ENCODE results near the gene TET1.
A peak's percentile ranks its signal among the peaks of the same experiment; 100 is the strongest.
"Not testable (repeated sequence)": the region's sequence is repeated elsewhere in the genome, so short reads cannot be mapped to it uniquely, and the experiment has no call there.

The TET1 gene

DNA sequence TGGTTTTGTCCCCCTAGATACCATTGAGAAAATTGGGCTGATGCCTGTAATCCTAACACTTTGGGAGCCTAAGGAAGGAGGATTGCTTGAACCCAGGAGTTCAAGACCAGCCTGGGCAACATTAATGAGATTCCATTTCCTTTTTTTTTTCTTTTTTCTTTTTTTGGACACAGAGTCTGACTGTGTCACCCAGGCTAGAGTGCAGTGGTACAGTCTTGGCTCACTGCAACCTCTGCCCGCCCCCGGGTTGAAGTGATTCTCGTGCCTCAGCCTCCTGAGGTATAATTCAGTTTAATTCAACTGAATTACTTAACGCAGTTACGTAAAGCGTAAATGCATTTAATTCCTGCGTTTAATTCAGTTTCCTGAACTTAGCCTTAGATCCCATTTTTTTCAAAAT lies 174.2 kb downstream of the TET1 start:
- peaks cover 87% of the 10 kb centered on the region for H3K36me3 Mint-ChIP-seq (ENCODE audit: low read depth)
- H3K4me3 Mint-ChIP-seq = no peak overlapping the region

DNA sequence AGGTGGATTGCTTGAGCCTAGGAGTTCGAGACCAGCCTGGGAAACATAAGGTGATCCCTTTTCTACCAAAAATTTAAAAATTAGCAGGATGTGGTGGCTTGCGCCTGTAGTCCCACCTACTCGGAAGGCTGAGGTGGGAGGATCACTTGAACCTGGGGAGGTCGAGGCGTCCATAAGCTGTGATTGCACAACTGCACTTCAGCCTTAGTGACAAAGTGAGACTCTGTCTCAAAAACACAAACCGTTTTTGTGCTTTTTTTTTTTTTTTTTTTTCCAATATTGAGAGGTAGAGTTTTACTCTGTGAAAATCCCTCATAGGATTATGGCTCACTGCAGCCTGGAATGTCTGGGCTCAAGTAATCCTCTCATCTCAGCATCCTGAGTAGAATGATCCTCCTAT lies 175.0 kb downstream of the TET1 start:
- peaks cover 88% of the 10 kb centered on the region for H3K36me3 Mint-ChIP-seq (ENCODE audit: low read depth)
- DNase-seq = no peak
- no peak overlapping the region for H3K4me3 Mint-ChIP-seq
- peaks cover 14% of the 10 kb centered on the region for H3K4me1 Mint-ChIP-seq (ENCODE audit: low read depth)
- H3K27me3 Mint-ChIP-seq = no peaks in the 10 kb centered on the region
- no peaks in the 10 kb centered on the region for H3K9me3 Mint-ChIP-seq
- peak overlapping the region; percentile 63 for H3K27ac Mint-ChIP-seq

More for the DNA sequence above, 174.2 kb downstream of the TET1 start:
- peak overlapping the region; percentile 7 for H3K27ac Mint-ChIP-seq
- no peaks in the 10 kb centered on the region for H3K9me3 Mint-ChIP-seq
- no peak for DNase-seq
- peaks cover 10% of the 10 kb centered on the region for H3K4me1 Mint-ChIP-seq (ENCODE audit: low read depth)
- H3K27me3 Mint-ChIP-seq = no peaks in the 10 kb centered on the region

DNA sequence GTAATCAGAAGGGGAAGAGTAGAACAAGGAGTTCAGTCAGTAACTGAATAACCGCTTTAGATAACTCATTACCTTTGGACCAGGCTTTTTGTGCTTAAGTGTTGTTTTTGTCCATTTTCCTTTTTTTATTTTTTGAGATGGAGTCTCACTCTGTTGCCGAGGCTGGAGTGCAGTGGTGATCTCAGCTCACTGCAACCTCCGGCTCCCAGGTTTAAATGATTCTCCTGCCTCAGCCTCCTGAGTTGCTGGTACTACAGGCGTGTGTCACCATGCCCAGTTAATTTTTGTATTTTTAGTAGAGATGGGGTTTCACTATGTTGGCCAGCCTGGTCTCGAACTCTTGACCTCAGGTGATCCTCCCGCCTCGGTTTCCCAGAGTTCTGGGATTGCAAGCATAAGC lies 175.6 kb downstream of the TET1 start:
- not testable (repeated sequence) for H3K4me3 Mint-ChIP-seq, DNase-seq, H3K9me3 Mint-ChIP-seq, H3K27me3 Mint-ChIP-seq
- H3K36me3 Mint-ChIP-seq (ENCODE audit: low read depth) = peaks cover 85% of the 10 kb centered on the region
- H3K27ac Mint-ChIP-seq = peak overlapping the region; percentile 63
- peaks cover 14% of the 10 kb centered on the region for H3K4me1 Mint-ChIP-seq (ENCODE audit: low read depth)

DNA sequence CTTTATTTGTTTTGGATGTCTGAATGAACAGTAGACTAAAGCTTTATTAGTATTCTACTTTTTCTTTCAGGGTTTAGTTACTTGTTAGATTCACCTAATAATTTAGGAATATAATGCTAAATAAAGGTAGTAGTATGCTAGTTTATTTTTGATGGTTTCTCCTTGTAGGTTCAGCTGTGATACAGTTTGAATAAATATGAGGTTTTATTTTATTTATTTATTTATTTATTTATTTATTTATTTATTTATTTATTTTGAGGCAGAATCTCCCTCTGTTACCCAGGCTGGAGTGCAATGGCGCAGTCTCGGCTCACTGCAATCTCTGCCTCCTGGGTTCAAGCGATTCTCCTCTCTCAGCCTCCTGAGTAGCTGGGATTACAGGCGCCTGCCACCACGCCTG lies 180.5 kb downstream of the TET1 start:
- peaks cover 89% of the 10 kb centered on the region for H3K36me3 Mint-ChIP-seq (ENCODE audit: low read depth)
- not testable (repeated sequence) for H3K27me3 Mint-ChIP-seq; H3K27ac Mint-ChIP-seq; H3K4me1 Mint-ChIP-seq (ENCODE audit: low read depth); H3K9me3 Mint-ChIP-seq; H3K4me3 Mint-ChIP-seq; DNase-seq

DNA sequence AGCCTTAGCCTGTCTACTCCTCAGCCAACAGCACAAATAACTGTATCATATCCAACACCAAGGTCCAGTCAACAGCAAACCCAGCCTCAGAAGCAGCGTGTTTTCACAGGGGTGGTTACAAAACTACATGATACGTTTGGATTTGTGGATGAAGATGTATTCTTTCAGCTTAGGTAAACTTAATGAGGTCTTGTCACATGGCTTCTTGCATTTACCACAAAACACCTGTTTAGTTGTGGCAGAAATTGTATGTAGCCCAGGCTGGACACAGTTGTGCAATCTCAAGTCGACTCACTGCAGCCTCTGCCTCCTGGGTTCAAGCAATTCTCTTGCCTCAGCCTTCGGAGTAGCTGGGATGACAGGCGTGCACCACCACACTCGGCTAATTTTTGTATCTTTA lies 182.3 kb downstream of the TET1 start:
- no peak overlapping the region for H3K4me3 Mint-ChIP-seq
- H3K36me3 Mint-ChIP-seq (ENCODE audit: low read depth) = peaks cover 83% of the 10 kb centered on the region
- H3K4me1 Mint-ChIP-seq (ENCODE audit: low read depth) = peaks cover 6% of the 10 kb centered on the region
- H3K9me3 Mint-ChIP-seq = no peaks in the 10 kb centered on the region
- no peaks in the 10 kb centered on the region for H3K27me3 Mint-ChIP-seq
- H3K27ac Mint-ChIP-seq = no peak overlapping the region
- no peak for DNase-seq
